ENCODE measurements around the gene REX1BD. TPM values are rescaled to one million over a fixed set of nuclear protein-coding genes. Genes with fewer than 3 reads are reported as not detected.
"Not testable (repeated sequence)": the region's sequence is repeated elsewhere in the genome, so short reads cannot be mapped to it uniquely, and the experiment has no call there.

Gene REX1BD
- total and polyA plus RNA-seq, 10 of the 15 experiments (the other 5 are each of a cell fraction or from before 2014, with no cell fraction given) = 1.1 to 101 (median 35.0) TPM

DNA sequence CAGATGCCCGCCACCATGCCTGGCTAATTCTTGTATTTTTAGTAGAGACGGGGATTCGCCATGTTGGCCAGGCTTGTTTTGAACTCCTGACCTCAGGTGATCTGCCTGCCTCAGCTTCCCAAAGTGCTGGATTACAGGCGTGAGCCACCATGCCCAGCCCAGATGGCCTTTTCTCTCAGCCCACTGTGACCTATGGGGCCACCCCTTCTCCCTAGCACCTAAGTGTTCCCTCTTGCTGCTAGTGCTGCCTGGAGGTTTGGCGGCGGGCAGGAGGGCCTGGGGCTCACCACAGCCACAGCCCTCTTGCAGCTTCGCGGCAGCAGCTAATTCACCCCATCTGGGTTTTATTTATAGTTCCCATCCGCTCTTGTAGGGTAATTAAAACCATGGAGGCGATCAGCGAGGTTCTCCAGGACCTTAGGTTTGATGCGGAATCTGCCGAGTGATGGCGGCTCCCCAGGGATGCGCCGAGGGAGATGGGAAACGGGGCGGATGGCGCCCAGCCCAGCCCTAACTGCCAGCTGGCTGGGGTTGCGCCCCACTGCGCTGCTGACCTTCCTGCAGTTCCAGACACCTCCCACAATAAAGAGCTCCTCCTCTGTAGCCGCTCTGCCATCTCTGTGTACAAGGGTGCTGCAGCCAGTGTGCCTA lies 3.3 kb downstream of the REX1BD start:
- CTCF ChIA-PET = interaction anchor here (1.2 to 2.6 kb wide), 2 partner anchors 20 to 48 kb away, joined by 3 to 17 read pairs; partner anchors contain the start of genes FKBP8 and UBA52
- Histone ChIP-seq H4K20me1 (ENCODE audit: control insufficient read depth, insufficient read depth) (no peaks in the 10 kb centered on the region; the same call in 1 of the 2 replicates), H3K27ac (ENCODE audit: control insufficient read depth, insufficient read depth) (no peak overlapping the region), H3K4me3 (no peak overlapping the region), H3K36me3 (ENCODE audit: control insufficient read depth in 2 of 2, insufficient read depth in 2 of 2, low read length in 1 of 2) (peaks cover 0 to 3% of the 10 kb centered on the region in 2 experiments; a peak in 1 of 4 replicates), H3K79me2 (ENCODE audit: control insufficient read depth, insufficient read depth, low read length) (peaks cover 4% of the 10 kb centered on the region; the same call in 1 of the 2 replicates), H3K27me3 (replicated peaks in 1 of 2; ENCODE audit: control insufficient read depth in 2 of 2, insufficient read depth in 2 of 2, low read length in 1 of 2) (peaks cover 2% of the 10 kb centered on the region in 2 experiments; a peak in 1 of 4 replicates), H3K9me3 (replicated peaks; ENCODE audit: control insufficient read depth, insufficient read depth, low read length) (no peaks in the 10 kb centered on the region), H3K4me2 (ENCODE audit: control insufficient read depth, insufficient read depth) (no peak overlapping the region), H3K4me1 (ENCODE audit: control insufficient read depth, insufficient read depth, low read length) (peaks cover 25% of the 10 kb centered on the region), H3K9ac (ENCODE audit: control insufficient read depth, insufficient read depth, low read length) (no peak overlapping the region), H2AFZ (ENCODE audit: control insufficient read depth, low read depth, low read length) (no peak overlapping the region)
- RAD21 ChIA-PET (ENCODE audit: unreplicated experiment) = interaction anchor here (0.6 kb wide), 1 partner anchor 110 kb away, joined by 3 read pairs; no protein-coding TSS in a partner anchor
- DNase-seq (ENCODE audit: low read depth, low spot score) (no peak), FAIRE-seq (no peak), ATAC-seq (no peak)
- intact Hi-C loops (cut with micrococcal nuclease; ENCODE audit: unreplicated experiment) (loop anchor here (5.0 kb wide), 1 partner anchor 240 kb away; the partner anchor contains the start of gene UPF1), in situ Hi-C loops (cut with MboI) (no loop called here)
- POLR2A ChIA-PET = interaction anchor here (1.3 kb wide), 1 partner anchor 35 kb away, joined by 8 read pairs; the partner anchor contains the start of gene KXD1
- TF ChIP-seq TCF12 (IDR thresholded peaks at IDR 0.05; ENCODE audit: low read depth, low read length) (no peak), SREBF2 (IDR thresholded peaks at IDR 0.05; ENCODE audit: low read length) (no peak), BACH1 (IDR thresholded peaks at IDR 0.05; ENCODE audit: borderline replicate concordance) (no peak), EP300 (IDR thresholded peaks at IDR 0.05; ENCODE audit: borderline replicate concordance in 1 of 2, control insufficient read depth in 1 of 2, low read depth in 2 of 2, low read length in 2 of 2) (no peak), NBN (IDR thresholded peaks at IDR 0.05) (no peak), KDM1A (IDR thresholded peaks at IDR 0.05; ENCODE audit: borderline replicate concordance) (no peak), FOS (IDR thresholded peaks at IDR 0.05; ENCODE audit: borderline replicate concordance, extremely low read depth, insufficient read length) (no peak), MEF2A (IDR thresholded peaks at IDR 0.05; ENCODE audit: insufficient read depth, low read depth, low read length) (no peak), GATAD2B (conservative IDR thresholded peaks at IDR 0.05; ENCODE audit: low read depth) (no peak), TBL1XR1 (IDR thresholded peaks at IDR 0.05; ENCODE audit: low read depth, low read length) (no peak), WRNIP1 (IDR thresholded peaks at IDR 0.05; ENCODE audit: borderline replicate concordance, low read depth, low read length) (no peak), RAD51 (IDR thresholded peaks at IDR 0.05) (no peak), ASH2L (IDR thresholded peaks at IDR 0.05; ENCODE audit: borderline replicate concordance, low read depth) (no peak), NR2C1 (IDR thresholded peaks at IDR 0.05) (no peak)
- TF ChIP-seq, protein P1, sequence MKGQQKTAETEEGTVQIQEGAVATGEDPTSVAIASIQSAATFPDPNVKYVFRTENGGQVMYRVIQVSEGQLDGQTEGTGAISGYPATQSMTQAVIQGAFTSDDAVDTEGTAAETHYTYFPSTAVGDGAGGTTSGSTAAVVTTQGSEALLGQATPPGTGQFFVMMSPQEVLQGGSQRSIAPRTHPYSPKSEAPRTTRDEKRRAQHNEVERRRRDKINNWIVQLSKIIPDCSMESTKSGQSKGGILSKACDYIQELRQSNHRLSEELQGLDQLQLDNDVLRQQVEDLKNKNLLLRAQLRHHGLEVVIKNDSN (IDR thresholded peaks at IDR 0.05; ENCODE audit: borderline replicate concordance, extremely low read length, insufficient read depth, low read depth, low read length) = no peak
- WGBS (ENCODE audit: insufficient coverage, insufficient replicate concordance, low lambda C conversion rate, missing lambda C conversion rate) = 91% methylated on average over 22 of the region's 22 CpGs
- BruUV-seq (replicated peaks) = no TSS peak
- SMC1A ChIA-PET (ENCODE audit: uncharacterized antibody, unreplicated experiment) = interaction anchor here (1.2 to 2.3 kb wide), 2 partner anchors 35 to 71 kb away, joined by 3 to 11 read pairs; partner anchors contain the start of genes ELL and KXD1

DNA sequence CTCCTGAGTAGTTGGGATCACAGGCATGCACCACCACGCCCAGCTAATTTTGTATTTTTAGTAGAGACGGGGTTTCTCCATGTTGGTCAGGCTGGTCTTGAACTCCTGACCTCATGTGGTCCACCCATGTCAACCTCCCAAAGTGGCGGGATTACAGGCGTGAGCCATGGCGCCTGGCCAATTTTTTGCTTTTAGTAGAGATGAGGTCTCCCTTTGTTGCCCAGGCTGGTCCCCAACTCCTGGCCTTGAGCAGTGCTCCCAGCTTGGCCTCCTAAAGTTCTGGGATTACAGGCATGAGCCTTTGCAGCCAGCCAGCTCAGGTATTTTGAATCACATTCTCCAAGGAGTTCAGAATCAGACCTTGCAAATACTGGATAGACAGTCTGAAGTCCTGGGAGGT lies 4.1 kb downstream of the REX1BD start:
- H3K36me3 ChIP-seq (ENCODE audit: control insufficient read depth in 2 of 2, insufficient read depth in 2 of 2, low read length in 1 of 2); H3K4me3 ChIP-seq; FAIRE-seq; H4K20me1 ChIP-seq (ENCODE audit: control insufficient read depth, insufficient read depth); DNase-seq (ENCODE audit: low read depth, low spot score); H3K79me2 ChIP-seq (ENCODE audit: control insufficient read depth, insufficient read depth, low read length); ATAC-seq; H3K27ac ChIP-seq (ENCODE audit: control insufficient read depth, insufficient read depth); H3K27me3 ChIP-seq (replicated peaks in 1 of 2; ENCODE audit: control insufficient read depth in 2 of 2, insufficient read depth in 2 of 2, low read length in 1 of 2); H3K9ac ChIP-seq (ENCODE audit: control insufficient read depth, insufficient read depth, low read length); BruUV-seq (replicated peaks); in situ Hi-C loops (cut with MboI); H3K4me2 ChIP-seq (ENCODE audit: control insufficient read depth, insufficient read depth); H3K9me3 ChIP-seq (replicated peaks; ENCODE audit: control insufficient read depth, insufficient read depth, low read length); H2AFZ ChIP-seq (ENCODE audit: control insufficient read depth, low read depth, low read length): not testable (repeated sequence)
- RAD21 ChIA-PET (ENCODE audit: unreplicated experiment) = interaction anchor here (1.2 to 2.1 kb wide), 2 partner anchors 73 to 256 kb away, joined by 5 to 6 read pairs; no protein-coding TSS in a partner anchor
- H3K4me1 ChIP-seq (ENCODE audit: control insufficient read depth, insufficient read depth, low read length) = peaks cover 24% of the 10 kb centered on the region
- POLR2A ChIA-PET = interaction anchor here (1.3 kb wide), 1 partner anchor 35 kb away, joined by 8 read pairs; the partner anchor contains the start of gene KXD1
- intact Hi-C loops (cut with micrococcal nuclease; ENCODE audit: unreplicated experiment) = loop anchor here (5.0 kb wide), 1 partner anchor 240 kb away; the partner anchor contains the start of gene UPF1
- WGBS (ENCODE audit: insufficient coverage, insufficient replicate concordance, low lambda C conversion rate, missing lambda C conversion rate) = 86% methylated on average over 5 of the region's 5 CpGs
- CTCF ChIA-PET = interaction anchor here (0.9 to 2.6 kb wide), 9 partner anchors 49 to 323 kb away, joined by 3 to 24 read pairs (median 5); partner anchors contain the start of gene FKBP8
- SMC1A ChIA-PET (ENCODE audit: uncharacterized antibody, unreplicated experiment) = interaction anchor here (0.9 to 2.3 kb wide), 5 partner anchors 36 to 256 kb away, joined by 3 to 11 read pairs (median 3); partner anchors contain the start of genes ELL and KXD1

Measured in GM12878 (cell line).